Nephron (organoid): ENCODE data around the gene IPO9.

ENCODE experiments used
- H3K27ac Mint-ChIP-seq, 3 experiments: 2 replicates each; pipeline ENCODE4 v1.8.0; 2020; ENCODE audit warnings: mixed read lengths in 3 of 3, mild to moderate bottlenecking in 2 of 3, moderate library complexity in 1 of 3
- H3K27me3 Mint-ChIP-seq: 2 replicates; pipeline ENCODE4 v1.8.0; 2021; ENCODE audit warnings: low read depth, mild to moderate bottlenecking, moderate library complexity, mixed read lengths
- H3K36me3 Mint-ChIP-seq: 2 replicates; pipeline ENCODE4 v1.8.0; 2020; ENCODE audit warnings: low read depth, mixed read lengths
- H3K4me1 Mint-ChIP-seq: 2 replicates; pipeline ENCODE4 v1.8.0; 2020; ENCODE audit warnings: mixed read lengths
- H3K4me3 Mint-ChIP-seq, 3 experiments: 2 replicates each; pipeline ENCODE4 v1.8.0; 2020; ENCODE audit warnings: mild to moderate bottlenecking in 3 of 3, mixed read lengths in 3 of 3, moderate library complexity in 2 of 3
- H3K9me3 Mint-ChIP-seq: 2 replicates; pipeline ENCODE4 v1.8.0; 2020; ENCODE audit warnings: mixed read lengths
- TF ChIP-seq, protein P1 (sequence below), 3 experiments: fragments of 200-600 bp; sonication (generic); IDR thresholded peaks; one replicate each; pipeline ENCODE4 v1.5.0; 2021; ENCODE audit warnings: antibody characterized with exemption in 3 of 3; ENCODE audit not compliant: unreplicated experiment in 3 of 3

Gene IPO9

DNA sequence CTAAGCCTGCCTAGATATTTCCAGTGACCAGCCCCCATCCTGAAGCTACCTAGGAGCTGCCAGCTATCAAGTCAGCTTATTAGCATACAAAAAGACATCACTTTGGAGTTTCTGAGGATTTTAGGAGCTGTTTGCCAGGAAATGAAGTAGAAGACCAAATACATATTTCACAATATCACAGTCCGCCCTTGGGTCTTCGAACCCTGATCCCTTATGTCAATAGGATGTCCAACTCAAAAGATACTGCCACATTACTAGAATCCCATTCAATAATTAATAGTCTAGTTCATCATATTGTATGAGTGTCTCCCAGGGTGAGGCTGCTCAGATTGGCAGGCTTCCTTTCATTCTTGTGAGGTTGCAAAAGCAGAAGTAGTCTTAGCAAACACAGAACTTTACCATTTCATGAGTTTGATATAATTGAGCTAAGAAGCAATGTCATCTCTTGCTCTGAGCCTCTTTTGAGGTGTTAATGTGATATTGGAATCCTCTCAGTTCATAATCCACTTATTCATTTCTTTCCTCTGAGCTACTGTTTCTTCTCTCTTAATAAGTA is 13.6 kb downstream of the IPO9 start:
- H3K27ac Mint-ChIP-seq = no peak overlapping the region
- no peaks in the 10 kb centered on the region for H3K9me3 Mint-ChIP-seq
- no peak overlapping the region for H3K4me3 Mint-ChIP-seq
- peaks cover 24% of the 10 kb centered on the region for H3K36me3 Mint-ChIP-seq
- TF ChIP-seq, protein P1, sequence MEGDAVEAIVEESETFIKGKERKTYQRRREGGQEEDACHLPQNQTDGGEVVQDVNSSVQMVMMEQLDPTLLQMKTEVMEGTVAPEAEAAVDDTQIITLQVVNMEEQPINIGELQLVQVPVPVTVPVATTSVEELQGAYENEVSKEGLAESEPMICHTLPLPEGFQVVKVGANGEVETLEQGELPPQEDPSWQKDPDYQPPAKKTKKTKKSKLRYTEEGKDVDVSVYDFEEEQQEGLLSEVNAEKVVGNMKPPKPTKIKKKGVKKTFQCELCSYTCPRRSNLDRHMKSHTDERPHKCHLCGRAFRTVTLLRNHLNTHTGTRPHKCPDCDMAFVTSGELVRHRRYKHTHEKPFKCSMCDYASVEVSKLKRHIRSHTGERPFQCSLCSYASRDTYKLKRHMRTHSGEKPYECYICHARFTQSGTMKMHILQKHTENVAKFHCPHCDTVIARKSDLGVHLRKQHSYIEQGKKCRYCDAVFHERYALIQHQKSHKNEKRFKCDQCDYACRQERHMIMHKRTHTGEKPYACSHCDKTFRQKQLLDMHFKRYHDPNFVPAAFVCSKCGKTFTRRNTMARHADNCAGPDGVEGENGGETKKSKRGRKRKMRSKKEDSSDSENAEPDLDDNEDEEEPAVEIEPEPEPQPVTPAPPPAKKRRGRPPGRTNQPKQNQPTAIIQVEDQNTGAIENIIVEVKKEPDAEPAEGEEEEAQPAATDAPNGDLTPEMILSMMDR (IDR thresholded peaks at IDR 0.05; ENCODE audit: unreplicated experiment in 3 of 3) = no peak
- no peaks in the 10 kb centered on the region for H3K27me3 Mint-ChIP-seq
- no peaks in the 10 kb centered on the region for H3K4me1 Mint-ChIP-seq

DNA sequence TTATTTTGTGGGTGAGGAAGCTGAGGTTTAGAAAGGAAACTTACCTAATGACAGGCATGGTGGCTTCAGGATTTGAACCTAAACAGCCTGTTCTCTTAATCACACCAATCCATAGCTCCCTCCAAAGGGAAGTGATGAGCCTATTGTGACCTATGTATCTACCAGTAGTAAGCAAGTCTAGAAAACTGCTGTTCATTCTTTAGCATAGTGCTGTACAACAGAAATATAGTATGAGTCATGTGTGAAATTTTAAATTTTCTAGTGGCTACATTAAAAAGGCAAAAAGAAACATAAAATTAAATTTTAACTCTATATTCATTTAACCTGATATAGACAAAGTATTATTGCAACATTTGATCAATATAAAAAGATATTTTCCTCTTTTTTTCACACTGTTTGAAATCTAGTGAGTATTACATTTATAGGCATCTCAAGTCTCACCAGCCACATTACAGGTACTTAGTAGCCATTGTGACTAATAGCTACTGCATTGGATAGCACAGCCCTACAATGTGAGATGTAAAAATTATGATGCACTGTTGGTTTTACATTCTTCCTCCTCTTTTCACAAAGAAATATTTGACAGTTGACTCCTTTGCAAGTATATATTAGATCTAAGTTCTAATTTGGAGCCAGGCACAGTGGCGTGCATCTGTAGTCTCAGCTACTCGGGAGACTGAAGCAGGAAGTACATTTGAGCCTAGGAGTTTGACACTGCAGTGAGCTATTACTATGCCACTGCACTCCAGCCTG is 16.6 kb downstream of the IPO9 start:
- no peak overlapping the region for H3K4me3 Mint-ChIP-seq
- TF ChIP-seq, protein P1 (IDR thresholded peaks at IDR 0.05; ENCODE audit: unreplicated experiment in 3 of 3) = no peak
- no peaks in the 10 kb centered on the region for H3K4me1 Mint-ChIP-seq
- H3K27ac Mint-ChIP-seq = no peak overlapping the region
- peaks cover 32% of the 10 kb centered on the region for H3K36me3 Mint-ChIP-seq
- no peaks in the 10 kb centered on the region for H3K9me3 Mint-ChIP-seq
- H3K27me3 Mint-ChIP-seq = no peaks in the 10 kb centered on the region

DNA sequence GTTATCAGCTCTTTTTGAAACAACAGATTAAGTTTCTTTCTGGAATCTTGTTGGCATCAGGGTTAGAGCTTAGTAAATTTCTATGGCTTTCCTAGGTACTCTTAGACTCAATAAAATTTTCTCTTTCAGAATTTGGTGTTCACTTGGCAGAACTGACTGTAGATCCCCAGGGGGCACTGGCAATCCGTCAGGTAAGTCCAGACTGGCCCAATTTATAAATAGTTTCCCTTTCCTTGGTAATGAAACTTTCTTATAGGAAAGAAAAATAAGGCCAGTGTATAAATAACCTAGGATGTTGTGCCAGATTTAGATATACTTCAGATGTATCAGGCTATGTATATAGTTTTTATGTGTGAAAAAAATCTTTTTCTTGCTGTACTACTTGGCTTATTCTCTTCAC is 18.2 kb downstream of the IPO9 start:
- no peaks in the 10 kb centered on the region for H3K27me3 Mint-ChIP-seq
- TF ChIP-seq, protein P1 (IDR thresholded peaks at IDR 0.05; ENCODE audit: unreplicated experiment in 3 of 3) = no peak
- no peak overlapping the region for H3K4me3 Mint-ChIP-seq
- no peaks in the 10 kb centered on the region for H3K4me1 Mint-ChIP-seq
- H3K36me3 Mint-ChIP-seq = peaks cover 36% of the 10 kb centered on the region
- H3K9me3 Mint-ChIP-seq = no peaks in the 10 kb centered on the region
- H3K27ac Mint-ChIP-seq = no peak overlapping the region

DNA sequence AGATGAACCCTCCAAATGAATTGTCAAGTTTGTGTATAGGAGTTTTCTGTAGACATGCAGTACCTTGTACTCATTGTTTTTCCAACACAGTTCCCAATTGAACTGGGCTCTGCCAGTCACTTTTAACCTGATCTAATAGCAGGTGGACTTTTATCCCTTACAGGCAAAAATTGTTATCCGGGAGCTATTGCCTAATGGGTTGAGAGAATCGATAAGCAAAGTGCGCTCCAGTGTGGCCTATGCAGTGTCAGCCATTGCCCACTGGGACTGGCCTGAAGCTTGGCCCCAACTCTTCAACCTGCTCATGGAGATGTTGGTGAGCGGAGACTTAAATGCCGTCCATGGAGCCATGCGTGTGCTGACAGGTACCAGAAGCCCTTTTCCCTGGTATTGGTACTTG is 19.3 kb downstream of the IPO9 start:
- Mint-ChIP-seq H3K27ac (no peak overlapping the region), H3K4me3 (no peak overlapping the region), H3K27me3 (no peaks in the 10 kb centered on the region)

DNA sequence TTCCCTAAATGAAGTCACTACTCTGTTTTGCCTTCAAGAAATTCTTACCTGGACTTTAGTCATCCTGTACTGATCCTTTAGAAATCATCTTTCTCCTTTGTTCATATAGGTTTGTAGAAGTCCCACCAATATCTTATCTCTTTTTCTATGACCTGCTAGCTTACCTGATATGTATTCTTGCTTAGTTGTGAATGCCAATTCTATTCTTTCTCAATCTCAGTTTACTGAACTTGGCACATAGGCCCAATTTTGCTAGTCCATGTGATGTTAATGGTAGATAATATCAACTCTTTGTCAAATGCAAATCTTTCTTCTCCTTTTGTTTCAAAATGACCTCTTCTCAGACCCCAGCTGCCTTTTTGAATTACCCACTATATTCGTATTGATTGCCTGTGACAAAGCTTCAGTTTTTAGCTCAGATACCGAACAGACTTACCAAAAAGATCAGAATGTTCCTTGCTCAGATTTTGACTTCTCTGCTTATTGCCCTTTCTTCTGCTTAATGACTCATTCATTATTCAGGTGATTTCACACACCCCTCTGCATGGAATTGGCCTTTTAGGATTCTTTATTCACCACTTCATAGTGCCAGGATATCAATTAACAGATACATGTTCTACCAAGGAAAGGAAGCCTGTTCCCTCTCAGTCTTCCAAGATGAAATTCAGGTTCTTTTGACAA is 20.6 kb downstream of the IPO9 start:
- no peaks in the 10 kb centered on the region for H3K4me1 Mint-ChIP-seq
- H3K27ac Mint-ChIP-seq = peak overlapping the region in 1 of 3 experiments; percentile 4
- TF ChIP-seq, protein P1 (IDR thresholded peaks at IDR 0.05; ENCODE audit: unreplicated experiment in 3 of 3) = no peak
- peaks cover 54% of the 10 kb centered on the region for H3K36me3 Mint-ChIP-seq
- no peaks in the 10 kb centered on the region for H3K27me3 Mint-ChIP-seq
- H3K4me3 Mint-ChIP-seq = no peak overlapping the region
- no peaks in the 10 kb centered on the region for H3K9me3 Mint-ChIP-seq

More for the DNA sequence above, 19.3 kb downstream of the IPO9 start:
- H3K9me3 Mint-ChIP-seq = no peaks in the 10 kb centered on the region
- TF ChIP-seq, protein P1 (IDR thresholded peaks at IDR 0.05; ENCODE audit: unreplicated experiment in 3 of 3) = no peak
- H3K4me1 Mint-ChIP-seq = no peaks in the 10 kb centered on the region
- peaks cover 46% of the 10 kb centered on the region for H3K36me3 Mint-ChIP-seq
